Neutrophil (primary cell): ENCODE data around the gene RABL6.

ENCODE experiments used
- H3K27ac ChIP-seq: fragments of 200-600 bp; sonication (generic); 2 replicates; pipeline ENCODE4 v1.5.1; 2016; ENCODE audit warnings: mild to moderate bottlenecking, moderate library complexity
- H3K27me3 ChIP-seq: fragments of 200-600 bp; sonication (generic); 2 replicates; pipeline ENCODE4 v1.6.0; 2016; ENCODE audit warnings: mild to moderate bottlenecking
- H3K36me3 ChIP-seq: fragments of 200-600 bp; sonication (generic); 2 replicates; pipeline ENCODE4 v1.5.1; 2017
- H3K4me1 ChIP-seq, 2 experiments: fragments of 200-600 bp in 1 of 2; sonication (generic) in 1 of 2; 1 replicate in 1 of 2; 2 replicates in 1 of 2; pipeline versions ENCODE4 v1.5.1 to v1.6.1; 2013 to 2016; ENCODE audit warnings: low read depth in 1 of 2, low read length in 1 of 2, mild to moderate bottlenecking in 1 of 2, moderate library complexity in 1 of 2; ENCODE audit not compliant: control insufficient read depth in 1 of 2, insufficient read depth in 1 of 2
- H3K4me3 ChIP-seq, 2 experiments: fragments of 200-600 bp in 1 of 2; sonication (generic) in 1 of 2; 1 replicate in 1 of 2; 2 replicates in 1 of 2; pipeline ENCODE4 v1.5.1; 2013 to 2016; ENCODE audit warnings: low read depth in 1 of 2, low read length in 1 of 2, mild to moderate bottlenecking in 1 of 2, moderate library complexity in 1 of 2
- H3K9me3 ChIP-seq: fragments of 200-600 bp; sonication (generic); 2 replicates; pipeline ENCODE4 v1.5.1; 2016
- TF ChIP-seq, protein P1 (sequence below): fragments of 200-600 bp; sonication (generic); IDR thresholded peaks from 2 replicates; pipeline ENCODE4 v1.5.1; 2016; ENCODE audit warnings: antibody characterized with exemption

RABL6 gene

DNA sequence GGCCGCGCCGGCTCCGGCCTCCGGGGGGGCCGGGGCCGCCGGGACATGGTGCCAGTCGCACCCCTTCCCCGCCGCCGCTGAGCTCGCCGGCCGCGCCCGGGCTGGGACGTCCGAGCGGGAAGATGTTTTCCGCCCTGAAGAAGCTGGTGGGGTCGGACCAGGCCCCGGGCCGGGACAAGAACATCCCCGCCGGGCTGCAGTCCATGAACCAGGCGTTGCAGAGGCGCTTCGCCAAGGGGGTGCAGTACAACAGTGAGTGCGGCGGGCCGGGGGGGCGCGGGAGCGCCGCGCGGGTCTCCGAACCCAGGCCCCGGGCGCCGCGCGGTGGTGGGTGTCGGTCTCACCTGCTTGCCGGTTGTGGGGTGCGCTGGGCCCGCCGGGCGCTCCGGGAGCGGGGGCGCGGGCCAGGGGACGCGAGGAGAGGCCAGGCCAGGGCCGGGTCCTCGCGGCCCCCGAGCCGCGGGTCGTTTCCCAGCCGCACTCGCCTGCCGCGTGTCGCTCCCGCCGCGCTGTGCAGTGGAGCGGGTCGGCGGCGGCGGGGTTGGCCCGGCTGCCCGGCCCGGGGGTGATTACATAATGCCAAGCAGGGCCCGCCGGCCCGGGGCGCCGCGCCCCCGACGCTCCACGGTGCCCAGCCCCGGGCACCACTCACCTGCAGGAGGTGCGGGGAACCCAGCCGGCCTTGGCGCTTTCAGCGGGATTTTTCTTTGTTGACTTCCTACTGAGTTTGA, 492 bp downstream of the RABL6 start:
- H3K36me3 ChIP-seq, result peaks cover 8% of the 10 kb centered on the region
- peak overlapping the region; percentile 85 for H3K27ac ChIP-seq
- TF ChIP-seq, protein P1, sequence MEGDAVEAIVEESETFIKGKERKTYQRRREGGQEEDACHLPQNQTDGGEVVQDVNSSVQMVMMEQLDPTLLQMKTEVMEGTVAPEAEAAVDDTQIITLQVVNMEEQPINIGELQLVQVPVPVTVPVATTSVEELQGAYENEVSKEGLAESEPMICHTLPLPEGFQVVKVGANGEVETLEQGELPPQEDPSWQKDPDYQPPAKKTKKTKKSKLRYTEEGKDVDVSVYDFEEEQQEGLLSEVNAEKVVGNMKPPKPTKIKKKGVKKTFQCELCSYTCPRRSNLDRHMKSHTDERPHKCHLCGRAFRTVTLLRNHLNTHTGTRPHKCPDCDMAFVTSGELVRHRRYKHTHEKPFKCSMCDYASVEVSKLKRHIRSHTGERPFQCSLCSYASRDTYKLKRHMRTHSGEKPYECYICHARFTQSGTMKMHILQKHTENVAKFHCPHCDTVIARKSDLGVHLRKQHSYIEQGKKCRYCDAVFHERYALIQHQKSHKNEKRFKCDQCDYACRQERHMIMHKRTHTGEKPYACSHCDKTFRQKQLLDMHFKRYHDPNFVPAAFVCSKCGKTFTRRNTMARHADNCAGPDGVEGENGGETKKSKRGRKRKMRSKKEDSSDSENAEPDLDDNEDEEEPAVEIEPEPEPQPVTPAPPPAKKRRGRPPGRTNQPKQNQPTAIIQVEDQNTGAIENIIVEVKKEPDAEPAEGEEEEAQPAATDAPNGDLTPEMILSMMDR, result no peak
- H3K4me3 ChIP-seq, result peak overlapping the region; percentile 76 to 83
- H3K9me3 ChIP-seq, result no peaks in the 10 kb centered on the region
- H3K27me3 ChIP-seq, result no peaks in the 10 kb centered on the region
- peaks cover 31 to 39% of the 10 kb centered on the region in 2 experiments for H3K4me1 ChIP-seq

DNA sequence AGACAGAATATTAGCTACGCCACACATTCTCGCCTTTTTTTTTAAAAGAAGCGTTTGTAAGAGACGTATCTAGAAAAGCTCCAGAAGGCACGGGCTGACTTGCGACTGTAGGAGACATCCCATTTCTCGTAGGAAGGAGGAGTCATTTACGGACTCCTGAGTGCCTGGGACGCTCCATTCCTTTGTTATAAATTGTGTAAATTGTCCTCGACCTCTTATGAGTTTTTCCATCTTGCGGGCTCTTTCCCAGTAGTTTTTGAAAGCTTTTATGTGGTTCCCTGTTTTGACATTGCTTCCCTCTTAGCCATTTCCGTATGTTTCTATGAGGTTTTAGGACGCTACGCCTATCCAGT, 1.0 kb downstream of the RABL6 start:
- peak overlapping the region; percentile 85 for H3K27ac ChIP-seq
- H3K4me3 ChIP-seq, result peak overlapping the region; percentile 76 to 83
- no peaks in the 10 kb centered on the region for H3K27me3 ChIP-seq
- H3K36me3 ChIP-seq, result peaks cover 8% of the 10 kb centered on the region
- TF ChIP-seq, protein P1, result no peak
- H3K9me3 ChIP-seq, result no peaks in the 10 kb centered on the region
- peaks cover 31 to 39% of the 10 kb centered on the region in 2 experiments for H3K4me1 ChIP-seq

DNA sequence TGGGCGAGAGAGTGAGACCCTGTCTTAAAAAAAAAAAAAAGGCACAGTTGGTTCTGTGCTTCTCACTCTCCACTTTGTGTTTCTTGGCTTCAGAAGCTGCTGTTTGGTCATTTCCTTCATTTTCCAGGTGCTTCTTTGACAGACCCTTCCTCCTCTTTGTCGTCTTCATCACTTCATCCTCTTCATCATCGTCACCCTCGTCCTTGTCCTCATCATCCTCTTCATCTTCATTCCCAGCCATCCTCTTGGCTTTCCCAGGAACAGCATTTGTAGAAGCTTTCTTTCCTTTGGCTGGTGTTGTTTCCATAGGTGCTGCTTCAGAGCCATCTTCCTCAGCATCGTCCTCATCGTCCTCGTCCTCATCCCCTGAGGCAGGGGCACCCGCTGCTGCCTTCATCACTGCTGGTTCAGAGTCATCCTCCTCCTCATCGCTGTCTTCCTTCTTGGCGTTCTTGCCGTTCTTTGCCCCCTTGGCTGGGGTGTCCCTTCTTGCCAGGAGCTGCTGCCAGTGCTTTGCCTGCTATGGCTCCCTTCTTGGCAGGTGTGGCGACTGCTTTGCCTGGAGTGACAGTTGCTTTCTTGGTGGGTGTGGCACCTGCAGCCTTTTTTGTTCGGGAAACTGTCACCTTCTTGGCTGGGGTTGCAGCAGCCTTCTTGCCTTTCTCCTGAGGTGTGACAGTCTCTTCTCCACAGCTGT, 7.1 kb downstream of the RABL6 start:
- Histone ChIP-seq H3K27ac (peak overlapping the region; percentile 6), H3K4me1 (peaks cover 15% of the 10 kb centered on the region in 2 experiments), H3K27me3 (no peaks in the 10 kb centered on the region), H3K36me3 (peaks cover 8% of the 10 kb centered on the region), H3K4me3 (no peak overlapping the region), H3K9me3 (no peaks in the 10 kb centered on the region)
- TF ChIP-seq, protein P1, result no peak

DNA sequence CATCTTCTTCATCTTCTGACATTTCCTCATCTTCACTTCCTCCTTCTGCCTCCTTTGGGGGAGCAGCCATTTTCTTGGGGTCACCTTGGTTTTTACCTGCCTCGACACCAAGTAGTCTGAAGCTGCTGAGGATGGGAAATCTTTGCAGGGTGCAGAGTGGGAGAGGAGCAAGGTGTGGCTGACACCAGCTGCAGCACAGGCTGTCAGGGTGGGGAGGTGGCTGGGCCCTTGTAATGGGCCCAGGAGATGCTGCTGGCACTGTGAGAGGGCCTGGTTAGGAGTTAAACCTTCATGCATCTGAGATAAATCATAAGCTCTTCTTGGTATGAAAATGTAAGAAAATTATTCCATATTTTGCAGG, 7.7 kb downstream of the RABL6 start:
- Histone ChIP-seq H3K27ac (peak overlapping the region; percentile 6), H3K36me3 (peaks cover 8% of the 10 kb centered on the region)
- TF ChIP-seq, protein P1, result no peak

DNA sequence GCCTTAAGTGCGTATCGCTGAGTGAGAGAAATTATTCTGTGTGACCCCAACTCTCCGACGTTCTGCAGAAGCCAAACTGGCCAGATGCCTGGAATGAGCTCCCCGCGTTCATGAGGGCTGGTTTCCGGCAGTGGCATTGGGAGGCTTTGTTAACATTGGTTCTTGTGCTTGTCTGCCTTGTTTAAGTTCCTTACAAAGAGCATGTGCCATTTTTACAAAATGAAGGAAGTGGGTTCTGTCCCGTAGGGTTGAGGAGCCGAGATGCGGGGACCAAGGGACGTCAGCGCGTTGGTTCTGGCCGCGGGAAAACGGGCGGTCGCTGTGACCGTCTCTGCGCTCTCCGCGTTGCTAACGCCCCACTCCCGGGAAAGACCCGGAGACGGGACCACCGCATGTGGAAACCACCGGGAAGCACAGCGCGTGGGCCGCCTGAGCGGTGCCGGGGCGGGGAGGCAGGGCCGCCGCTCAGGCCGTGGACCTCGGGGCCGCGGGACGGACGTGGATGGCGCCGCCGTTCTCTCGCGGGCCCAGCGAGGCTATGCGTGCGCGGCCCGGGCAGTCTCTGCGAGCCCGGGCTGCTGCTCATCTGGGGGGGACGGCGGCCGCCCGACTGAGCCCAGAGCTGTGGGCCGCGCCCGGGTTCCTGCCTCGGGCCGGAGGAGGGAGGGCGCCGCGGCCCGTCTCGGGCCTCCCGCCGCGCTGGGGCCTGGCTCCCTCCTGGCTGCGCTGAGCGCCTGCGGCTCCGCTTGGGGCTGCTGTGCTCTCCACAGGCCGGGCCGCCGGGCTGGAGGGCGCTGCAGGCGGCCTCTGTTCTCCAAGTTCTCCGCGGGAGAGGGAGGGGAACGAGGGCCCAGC, 13.4 kb downstream of the RABL6 start:
- TF ChIP-seq, protein P1, result no peak
- H3K9me3 ChIP-seq, result no peaks in the 10 kb centered on the region
- H3K4me3 ChIP-seq, result peak overlapping the region in 1 of 2 experiments; percentile 40
- peaks cover 21% of the 10 kb centered on the region for H3K27me3 ChIP-seq
- peaks cover 4 to 12% of the 10 kb centered on the region in 2 experiments for H3K4me1 ChIP-seq
- H3K36me3 ChIP-seq, result peaks cover 30% of the 10 kb centered on the region
- H3K27ac ChIP-seq, result no peak overlapping the region

More for the DNA sequence above, 7.7 kb downstream of the RABL6 start:
- no peaks in the 10 kb centered on the region for H3K9me3 ChIP-seq
- H3K4me1 ChIP-seq, result peaks cover 15% of the 10 kb centered on the region in 2 experiments
- peaks cover 3% of the 10 kb centered on the region for H3K27me3 ChIP-seq
- H3K4me3 ChIP-seq, result no peak overlapping the region
